Measurements from ENCODE around the gene CELA3A. TPM values are rescaled to one million over a fixed set of nuclear protein-coding genes. Genes with fewer than 3 reads are reported as not detected.
"Not testable (repeated sequence)": the region's sequence is repeated elsewhere in the genome, so short reads cannot be mapped to it uniquely, and the experiment has no call there.

The CELA3A gene
- total RNA-seq, 2 experiments from 2014 or later, result not detected

- H3K4me3 Mint-ChIP-seq; POLR2A ChIA-PET; H3K27me3 Mint-ChIP-seq; H3K36me3 Mint-ChIP-seq (ENCODE audit: low read depth); H3K27ac Mint-ChIP-seq; CTCF ChIA-PET; DNase-seq; H3K9me3 Mint-ChIP-seq; H3K4me1 Mint-ChIP-seq: not testable (repeated sequence)
These were observed 6.7 kb upstream of the CELA3A start for GRCh38 chr1:21994716-21995115.

DNA sequence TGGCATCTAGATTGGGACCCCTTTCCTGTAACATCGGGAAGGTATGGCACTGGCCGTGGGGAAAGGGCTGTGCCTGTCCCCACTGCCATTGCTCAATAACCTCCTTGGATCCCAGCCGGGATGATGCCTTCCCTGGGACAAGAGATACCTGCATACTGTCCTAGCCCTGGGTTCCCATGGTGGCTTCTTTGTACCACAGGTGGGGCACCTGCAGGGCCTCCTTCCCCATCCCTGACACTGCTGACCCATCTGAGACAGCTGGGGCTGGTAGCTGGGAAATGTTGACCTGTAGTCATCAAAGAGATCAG is 4.8 kb upstream of the CELA3A start:
- H3K4me1 Mint-ChIP-seq; H3K27ac Mint-ChIP-seq; DNase-seq; H3K9me3 Mint-ChIP-seq; CTCF ChIA-PET; H3K36me3 Mint-ChIP-seq (ENCODE audit: low read depth); H3K4me3 Mint-ChIP-seq; H3K27me3 Mint-ChIP-seq; POLR2A ChIA-PET: not testable (repeated sequence)

- POLR2A ChIA-PET; CTCF ChIA-PET; H3K4me3 Mint-ChIP-seq; DNase-seq; H3K27ac Mint-ChIP-seq; H3K36me3 Mint-ChIP-seq (ENCODE audit: low read depth); H3K4me1 Mint-ChIP-seq; H3K27me3 Mint-ChIP-seq; H3K9me3 Mint-ChIP-seq: not testable (repeated sequence)
These were observed 3.4 kb upstream of the CELA3A start for GRCh38 chr1:21997891-21998623.

DNA sequence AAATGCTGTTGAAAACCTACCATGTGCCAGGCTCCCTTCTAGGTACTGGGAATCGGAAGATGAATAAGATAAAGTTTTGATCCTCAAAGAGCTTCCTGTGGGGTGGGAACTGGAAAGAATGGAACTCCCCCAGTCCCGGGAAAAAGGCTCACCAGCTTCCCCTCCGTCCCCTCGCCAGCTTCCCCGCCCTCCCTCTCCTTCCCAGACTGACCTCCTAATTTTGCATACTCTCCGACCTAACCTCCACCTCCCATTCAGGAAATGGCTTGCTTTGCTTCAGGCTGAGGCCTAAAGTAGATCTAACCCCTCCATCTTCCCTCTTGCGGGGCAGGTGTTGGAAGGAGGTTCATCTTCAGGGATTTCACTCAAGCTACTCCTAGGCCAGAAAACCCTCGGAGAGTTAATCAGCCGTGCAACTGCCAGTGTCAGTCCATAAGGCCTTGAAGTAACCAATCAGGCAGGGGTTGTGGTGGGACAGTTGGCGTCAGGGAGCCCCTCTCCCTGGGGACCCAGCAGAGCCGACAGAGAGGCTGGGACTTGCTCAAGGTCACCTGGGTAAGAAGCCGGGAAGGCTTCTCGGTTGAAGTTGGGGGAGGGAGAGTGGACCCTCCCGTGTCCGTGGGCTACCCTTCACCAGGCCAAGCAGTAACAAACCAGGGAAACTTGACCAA is 2.7 kb upstream of the CELA3A start:
- H3K4me1 Mint-ChIP-seq; H3K36me3 Mint-ChIP-seq (ENCODE audit: low read depth); CTCF ChIA-PET: not testable (repeated sequence)

GRCh38 chr1:21999645-22000044 is 1.8 kb upstream of the CELA3A start:
- DNase-seq; H3K27ac Mint-ChIP-seq; H3K4me3 Mint-ChIP-seq; CTCF ChIA-PET; H3K36me3 Mint-ChIP-seq (ENCODE audit: low read depth); POLR2A ChIA-PET; H3K4me1 Mint-ChIP-seq; H3K27me3 Mint-ChIP-seq; H3K9me3 Mint-ChIP-seq: not testable (repeated sequence)

More for the DNA sequence above, 2.7 kb upstream of the CELA3A start:
- DNase-seq, H3K27me3 Mint-ChIP-seq, POLR2A ChIA-PET, H3K9me3 Mint-ChIP-seq, H3K27ac Mint-ChIP-seq, H3K4me3 Mint-ChIP-seq: not testable (repeated sequence)

- CTCF ChIA-PET; H3K4me1 Mint-ChIP-seq; H3K4me3 Mint-ChIP-seq; H3K27me3 Mint-ChIP-seq; H3K27ac Mint-ChIP-seq; H3K9me3 Mint-ChIP-seq; DNase-seq; POLR2A ChIA-PET; H3K36me3 Mint-ChIP-seq (ENCODE audit: low read depth): not testable (repeated sequence)
These were observed 1.0 kb downstream of the CELA3A start for GRCh38 chr1:22002461-22002860.

DNA sequence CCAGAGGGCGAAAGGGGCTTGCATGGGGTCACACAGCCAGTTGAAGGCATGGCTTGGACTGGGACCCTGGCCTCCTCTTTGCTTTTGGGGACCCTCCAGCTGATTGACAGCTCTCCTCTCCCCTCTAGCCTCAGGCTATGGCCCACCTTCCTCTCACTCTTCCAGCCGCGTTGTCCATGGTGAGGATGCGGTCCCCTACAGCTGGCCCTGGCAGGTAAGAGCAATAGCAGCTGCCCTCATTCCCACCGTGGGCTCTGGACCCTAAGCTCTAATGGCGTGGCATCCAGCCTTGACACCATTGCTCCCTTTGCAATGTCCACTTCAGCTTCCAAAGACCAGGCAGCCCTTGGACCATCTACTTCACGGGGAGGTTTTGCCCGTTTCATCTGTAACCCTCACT is 1.4 kb downstream of the CELA3A start:
- H3K27me3 Mint-ChIP-seq; H3K9me3 Mint-ChIP-seq; POLR2A ChIA-PET; H3K4me3 Mint-ChIP-seq; DNase-seq; H3K36me3 Mint-ChIP-seq (ENCODE audit: low read depth); H3K4me1 Mint-ChIP-seq; H3K27ac Mint-ChIP-seq: not testable (repeated sequence)
- CTCF ChIA-PET, result interaction anchor here (1.3 kb wide), 1 partner anchor 22 kb away, joined by 6 read pairs; no protein-coding TSS in a partner anchor

DNA sequence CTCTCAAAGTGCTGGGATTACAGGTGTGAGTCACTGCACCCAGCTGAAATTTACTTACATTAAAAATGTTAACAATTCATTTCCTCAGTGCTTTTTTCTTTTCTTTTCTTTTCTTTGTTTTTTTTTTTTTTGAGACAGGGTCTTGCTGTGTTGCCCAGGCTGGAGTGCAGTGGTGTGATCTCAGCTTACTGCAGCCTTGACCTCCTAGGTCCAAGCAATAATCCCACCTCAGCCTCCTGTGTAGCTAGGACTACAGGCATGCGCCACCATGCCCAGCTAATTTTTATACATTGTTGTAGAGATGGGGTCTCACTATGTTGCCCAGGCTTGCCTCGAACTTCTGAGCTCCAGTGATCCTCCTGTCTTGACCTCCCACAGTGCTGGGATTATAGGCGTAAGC is 2.5 kb downstream of the CELA3A start:
- H3K36me3 Mint-ChIP-seq (ENCODE audit: low read depth); H3K27me3 Mint-ChIP-seq; POLR2A ChIA-PET; H3K4me3 Mint-ChIP-seq; H3K27ac Mint-ChIP-seq; DNase-seq; H3K9me3 Mint-ChIP-seq; H3K4me1 Mint-ChIP-seq: not testable (repeated sequence)
- CTCF ChIA-PET, result interaction anchor here (0.6 to 1.3 kb wide), 2 partner anchors 21 to 1723 kb away, joined by 3 to 6 read pairs; no protein-coding TSS in a partner anchor

GRCh38 chr1:22005261-22006149 is 4.0 kb downstream of the CELA3A start:
- H3K4me1 Mint-ChIP-seq; H3K9me3 Mint-ChIP-seq; H3K27me3 Mint-ChIP-seq; H3K4me3 Mint-ChIP-seq; H3K27ac Mint-ChIP-seq; H3K36me3 Mint-ChIP-seq (ENCODE audit: low read depth); POLR2A ChIA-PET: not testable (repeated sequence)
- peak; percentile 62 for DNase-seq
- CTCF ChIA-PET, result interaction anchor here (0.5 to 1.1 kb wide), 5 partner anchors 11 to 369 kb away, joined by 3 to 5 read pairs (median 4); no protein-coding TSS in a partner anchor

DNA sequence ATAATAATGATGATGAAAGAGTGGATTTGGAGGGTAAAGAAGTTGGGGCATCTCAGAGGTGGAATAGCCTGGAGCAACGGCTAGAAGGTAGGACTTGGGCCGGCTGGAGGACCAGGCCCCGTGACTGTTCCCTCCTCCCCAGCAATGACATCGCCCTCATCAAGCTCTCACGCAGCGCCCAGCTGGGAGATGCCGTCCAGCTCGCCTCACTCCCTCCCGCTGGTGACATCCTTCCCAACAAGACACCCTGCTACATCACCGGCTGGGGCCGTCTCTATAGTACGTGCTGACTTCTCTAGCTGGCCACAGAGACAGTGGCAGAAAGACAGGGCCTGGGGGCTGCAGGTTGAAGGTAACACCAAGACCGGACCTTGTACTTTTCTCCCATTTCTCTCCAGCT is 5.3 kb downstream of the CELA3A start:
- DNase-seq; H3K27me3 Mint-ChIP-seq; H3K4me1 Mint-ChIP-seq; H3K4me3 Mint-ChIP-seq; H3K36me3 Mint-ChIP-seq (ENCODE audit: low read depth); CTCF ChIA-PET; H3K9me3 Mint-ChIP-seq; H3K27ac Mint-ChIP-seq; POLR2A ChIA-PET: not testable (repeated sequence)

DNA sequence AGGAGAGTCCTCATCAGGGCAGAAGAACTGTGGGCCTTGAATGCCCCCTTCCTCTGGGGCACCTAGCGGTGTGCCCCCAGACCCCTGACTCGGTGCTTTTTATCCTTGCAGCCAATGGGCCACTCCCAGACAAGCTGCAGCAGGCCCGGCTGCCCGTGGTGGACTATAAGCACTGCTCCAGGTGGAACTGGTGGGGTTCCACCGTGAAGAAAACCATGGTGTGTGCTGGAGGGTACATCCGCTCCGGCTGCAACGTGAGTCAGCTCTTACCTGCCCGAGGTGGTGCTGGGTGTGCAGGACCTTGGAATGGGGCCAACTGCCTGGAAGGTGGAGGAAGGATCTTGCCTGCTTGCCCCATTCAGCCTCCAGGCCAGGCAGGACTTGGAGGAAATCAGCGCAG is 5.8 kb downstream of the CELA3A start:
- DNase-seq; H3K4me3 Mint-ChIP-seq; H3K27ac Mint-ChIP-seq; CTCF ChIA-PET; H3K4me1 Mint-ChIP-seq; H3K27me3 Mint-ChIP-seq; POLR2A ChIA-PET; H3K36me3 Mint-ChIP-seq (ENCODE audit: low read depth); H3K9me3 Mint-ChIP-seq: not testable (repeated sequence)

- DNase-seq; CTCF ChIA-PET; H3K9me3 Mint-ChIP-seq; H3K4me1 Mint-ChIP-seq; H3K27ac Mint-ChIP-seq; H3K4me3 Mint-ChIP-seq; H3K36me3 Mint-ChIP-seq (ENCODE audit: low read depth); H3K27me3 Mint-ChIP-seq: not testable (repeated sequence)
- POLR2A ChIA-PET, result interaction anchor here (1.3 kb wide), 1 partner anchor 15 kb away, joined by 3 read pairs; no protein-coding TSS in a partner anchor
These were observed 8.1 kb downstream of the CELA3A start for GRCh38 chr1:22009566-22009965.

DNA sequence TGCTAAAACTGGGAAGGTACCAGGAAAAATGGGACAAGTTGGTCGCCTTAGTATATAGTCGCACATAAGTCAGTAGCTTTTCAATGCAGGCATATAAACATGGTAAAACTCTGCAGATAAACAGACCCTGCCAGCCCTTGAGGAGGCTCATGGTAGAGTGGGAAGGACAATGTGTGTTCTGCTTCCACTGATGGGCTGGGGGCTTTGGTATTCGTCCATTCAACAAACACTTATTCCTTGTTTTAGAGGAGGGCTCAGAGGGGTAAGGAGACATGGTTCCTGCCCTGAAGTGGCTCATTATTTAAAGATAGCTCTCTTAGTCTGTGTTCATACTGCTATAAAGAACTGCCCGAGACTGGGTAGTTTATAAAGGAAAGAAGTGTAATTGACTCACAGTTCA is 11.3 kb downstream of the CELA3A start:
- CTCF ChIA-PET; H3K4me3 Mint-ChIP-seq; H3K27me3 Mint-ChIP-seq; H3K36me3 Mint-ChIP-seq (ENCODE audit: low read depth); DNase-seq; POLR2A ChIA-PET; H3K9me3 Mint-ChIP-seq; H3K27ac Mint-ChIP-seq; H3K4me1 Mint-ChIP-seq: not testable (repeated sequence)

Measured in activated CD4-positive, alpha-beta memory T cell treated with anti-CD3 and anti-CD28 coated beads, Interleukin-2, amount 10 ng/mL, durations not matched to agents 7 days and 5 days (primary cell).